AG20443 (cell line): ENCODE measurements around the gene ITGB2.
A peak's percentile ranks its signal among the peaks of the same experiment; 100 is the strongest.

Experiments used
- DNase-seq: peaks from one replicate; pipeline ENCODE4 v3.0.0; 2012; ENCODE audit warnings: low spot score, mixed read lengths

ITGB2 gene

GRCh38 chr21:44897326-44898010, 23.2 kb downstream of the ITGB2 start:
- no peak for DNase-seq

DNA sequence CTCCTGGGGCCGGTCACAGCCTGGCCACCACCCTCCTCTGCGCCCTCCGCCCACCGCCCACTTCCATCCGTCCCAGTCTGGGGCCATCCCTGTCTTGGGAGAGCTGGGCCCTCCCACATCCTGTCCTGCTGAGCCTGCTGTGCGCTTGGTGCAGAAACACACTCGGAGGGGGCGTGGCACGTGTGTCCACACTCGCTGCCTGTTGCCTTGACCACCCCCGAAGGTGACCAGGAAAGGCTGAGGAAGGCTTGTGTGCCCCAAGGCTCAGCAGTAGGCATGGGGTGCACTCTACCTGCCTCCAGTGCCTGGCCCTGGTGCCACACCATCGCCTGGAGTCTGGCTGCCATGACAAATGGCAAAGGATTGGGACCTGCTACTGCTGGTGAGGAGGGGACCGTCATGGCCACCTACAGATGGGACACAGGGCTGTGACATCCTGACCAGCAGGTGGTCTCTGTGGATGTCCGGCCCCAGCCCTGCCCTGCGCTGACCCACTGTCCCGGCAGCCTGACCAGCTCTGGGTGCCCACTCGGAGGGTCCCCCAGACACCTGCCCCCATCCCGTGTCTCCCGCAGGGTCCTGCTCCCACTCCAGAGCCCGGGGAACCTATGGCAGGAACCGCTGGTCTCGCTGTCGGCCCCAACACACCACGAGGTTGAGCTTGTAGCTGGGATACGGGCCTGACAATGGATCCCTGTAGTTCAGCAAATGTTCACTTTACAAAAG, 24.0 kb downstream of the ITGB2 start:
- no peak for DNase-seq

DNA sequence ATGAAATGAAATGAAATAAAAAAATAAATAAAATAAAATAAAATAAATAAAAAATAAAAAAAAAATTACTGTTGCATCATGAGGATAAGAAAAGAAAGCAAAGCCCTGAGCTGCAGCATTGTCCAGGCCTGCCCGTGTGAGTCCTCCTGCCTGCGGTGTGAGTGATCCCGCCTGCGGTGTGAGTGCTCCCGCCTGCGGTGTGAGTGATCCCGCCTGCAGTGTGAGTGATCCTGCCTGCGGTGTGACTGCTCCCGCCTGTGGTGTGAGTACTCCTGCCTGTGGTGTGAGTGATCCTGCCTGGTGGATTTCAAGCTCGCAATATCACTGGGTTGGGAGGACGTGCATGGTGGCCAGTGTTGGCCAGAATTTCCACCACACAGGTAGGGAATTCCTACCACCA, 24.8 kb downstream of the ITGB2 start:
- no peak for DNase-seq

DNA sequence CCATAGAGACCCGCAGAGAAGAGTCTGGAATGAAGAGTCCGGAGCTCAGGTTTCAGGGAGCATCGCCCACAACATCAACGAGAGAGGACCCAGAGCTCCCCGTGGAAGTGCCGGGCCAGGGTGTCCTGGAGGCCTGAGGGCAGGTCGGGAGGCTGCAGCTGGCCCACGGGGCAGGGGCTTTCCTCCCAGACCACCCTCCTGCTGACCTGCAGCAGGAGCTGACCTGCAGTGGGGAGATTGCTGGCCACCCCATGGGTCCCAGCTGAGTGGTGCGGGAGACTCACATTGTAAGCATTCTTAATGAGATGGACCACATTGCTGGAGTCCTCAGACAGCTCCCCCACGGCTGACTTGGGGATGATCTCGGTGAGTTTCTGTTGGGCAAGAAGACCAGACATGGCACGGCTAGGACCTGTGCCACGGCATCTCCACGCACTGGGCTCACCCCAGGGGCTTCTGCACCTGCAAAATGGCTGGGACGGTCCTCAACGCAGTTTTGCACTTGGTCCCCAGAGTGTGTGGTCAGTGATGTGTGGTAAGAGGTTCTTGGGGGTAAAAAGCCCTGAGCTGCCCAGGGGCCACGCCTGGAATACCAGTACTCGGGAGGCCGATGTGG, 25.9 kb downstream of the ITGB2 start:
- no peak for DNase-seq

DNA sequence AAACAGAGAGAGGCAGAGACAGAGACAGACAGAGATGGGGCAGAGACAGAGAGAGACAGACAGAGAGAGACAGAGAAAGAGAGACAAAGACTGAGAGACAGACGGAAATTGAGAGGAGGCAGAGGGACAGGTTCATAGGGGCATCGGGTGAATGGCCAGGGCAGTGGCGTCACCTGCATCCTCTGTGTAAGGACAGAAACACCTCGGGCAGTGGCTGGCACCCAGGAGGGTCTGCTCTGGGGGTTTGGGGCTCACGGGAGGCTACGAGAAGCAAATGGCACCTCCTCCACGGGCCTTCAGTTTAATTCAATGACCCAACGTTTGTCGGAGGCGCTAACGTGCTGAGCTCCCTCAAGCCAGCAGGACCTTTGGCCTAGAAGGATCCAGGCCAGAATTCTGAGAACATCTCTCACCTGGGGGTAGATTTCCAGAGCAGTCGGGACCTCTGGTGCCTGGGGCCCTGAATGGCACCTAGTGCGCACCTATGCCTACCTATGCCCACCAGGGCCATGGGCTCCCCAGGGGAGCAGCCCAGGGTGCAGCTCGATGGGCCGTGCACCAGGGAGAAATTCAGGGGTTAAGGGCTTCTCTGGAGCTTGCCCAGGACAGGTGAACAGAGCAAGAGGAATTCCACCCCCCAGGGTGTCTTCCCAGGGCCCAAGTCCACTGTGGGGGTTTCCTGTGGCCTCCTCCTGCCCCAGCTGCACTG, 26.6 kb downstream of the ITGB2 start:
- DNase-seq, result no peak

- DNase-seq, result no peak
Observed at GRCh38 chr21:44893278-44893556, 27.5 kb downstream of the ITGB2 start.

DNA sequence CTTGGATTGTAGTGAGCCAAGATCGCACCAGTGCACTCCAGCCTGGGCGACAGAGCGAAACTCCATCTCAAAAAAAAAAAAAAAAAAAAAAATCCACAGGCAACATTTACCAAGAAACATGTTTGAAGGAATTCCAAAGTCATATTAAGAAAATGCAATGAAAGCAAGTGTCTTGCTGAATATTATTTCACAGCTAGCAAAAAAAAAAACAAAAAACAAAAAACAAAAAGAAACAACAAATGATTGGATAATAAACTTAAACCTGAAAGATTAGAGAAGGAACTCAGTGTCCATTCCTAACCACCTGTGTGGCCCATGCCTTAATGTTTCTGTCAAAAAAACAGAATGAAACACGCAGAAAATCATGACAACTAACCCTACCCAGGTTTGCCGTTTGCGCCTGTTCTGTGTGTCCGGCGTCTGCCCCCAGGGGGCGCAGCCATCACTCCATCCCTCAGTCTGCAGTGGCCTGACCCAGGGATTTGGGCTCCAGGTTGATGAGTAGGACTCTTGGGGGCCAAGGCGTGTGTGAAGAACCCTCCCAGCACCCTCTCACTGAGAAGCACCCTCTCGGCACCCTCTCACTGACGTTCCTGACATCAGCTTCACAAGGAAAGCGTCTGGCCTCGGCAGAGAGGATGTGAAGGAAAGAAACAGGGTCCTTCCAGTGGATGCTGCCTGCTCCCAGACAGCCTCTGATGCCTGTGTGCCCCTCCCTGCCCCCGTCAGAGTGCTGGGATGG, 28.0 kb downstream of the ITGB2 start:
- peak; percentile 81 for DNase-seq

DNA sequence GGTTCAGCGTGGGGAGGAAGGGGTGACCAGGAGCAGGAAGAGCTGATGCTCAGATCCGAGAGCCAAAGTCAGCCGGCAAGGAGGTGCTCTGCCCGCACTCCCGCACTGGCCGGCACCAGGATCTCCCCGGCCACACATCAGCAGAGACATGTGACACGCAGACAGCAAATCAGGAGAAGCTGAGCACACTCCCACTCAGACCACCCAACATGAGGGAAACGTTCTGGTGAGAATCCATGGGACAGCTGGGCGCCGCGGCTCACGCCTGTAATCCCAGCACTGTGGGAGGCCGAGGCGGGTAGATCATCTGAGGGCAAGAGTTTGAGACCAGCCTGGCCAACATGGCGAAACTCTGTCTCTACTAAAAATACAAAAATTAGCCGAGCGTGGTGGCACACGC, 28.6 kb downstream of the ITGB2 start:
- no peak for DNase-seq

DNA sequence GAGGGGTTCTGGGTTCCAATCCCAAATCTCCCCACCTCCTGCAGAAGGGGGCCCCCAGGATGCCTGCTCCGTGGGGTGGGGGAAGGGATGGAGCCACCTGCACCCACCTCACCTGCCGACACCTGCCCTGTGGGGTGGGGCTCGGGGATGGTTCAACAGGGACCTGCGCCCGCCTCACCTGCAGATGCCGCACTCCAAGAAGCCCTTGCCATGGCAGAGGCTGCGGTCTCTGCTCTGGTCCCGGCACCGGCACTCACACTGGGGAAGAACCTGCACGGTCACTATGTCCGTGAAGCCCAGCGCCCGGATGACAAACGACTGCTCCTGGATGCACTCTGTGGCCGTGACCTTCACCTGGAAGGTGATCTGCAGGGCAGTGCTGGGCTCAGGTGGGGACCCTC, 29.1 kb downstream of the ITGB2 start:
- no peak for DNase-seq

DNA sequence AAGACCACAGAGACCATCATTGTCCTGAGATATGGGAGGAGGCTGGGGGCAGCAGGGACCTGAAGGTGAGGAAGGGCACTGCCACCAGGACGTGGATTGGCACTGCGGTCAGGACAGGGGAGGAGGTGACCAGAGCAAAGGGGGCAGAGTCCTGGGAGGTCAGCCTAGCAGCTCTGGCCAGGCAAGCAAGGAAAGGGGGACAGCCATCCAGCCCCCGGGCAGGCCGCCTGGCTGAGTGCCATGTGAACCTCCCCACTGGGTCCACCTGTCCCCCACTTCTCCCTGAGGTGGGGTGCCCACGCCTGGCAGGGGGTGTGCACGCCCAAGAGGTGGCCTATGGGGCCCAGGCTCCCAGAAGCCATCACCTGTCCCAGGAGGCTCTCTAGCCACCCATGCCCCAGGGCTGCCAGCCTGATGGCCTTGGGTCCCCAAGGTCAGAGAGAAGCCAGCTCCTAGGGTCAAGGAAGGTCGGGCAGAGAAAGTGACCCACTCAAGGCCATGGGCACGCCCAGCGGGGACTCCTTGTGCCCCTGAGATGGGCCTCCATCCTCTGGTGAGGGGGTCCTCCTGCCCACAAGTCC, 29.6 kb downstream of the ITGB2 start:
- DNase-seq, result no peak

DNA sequence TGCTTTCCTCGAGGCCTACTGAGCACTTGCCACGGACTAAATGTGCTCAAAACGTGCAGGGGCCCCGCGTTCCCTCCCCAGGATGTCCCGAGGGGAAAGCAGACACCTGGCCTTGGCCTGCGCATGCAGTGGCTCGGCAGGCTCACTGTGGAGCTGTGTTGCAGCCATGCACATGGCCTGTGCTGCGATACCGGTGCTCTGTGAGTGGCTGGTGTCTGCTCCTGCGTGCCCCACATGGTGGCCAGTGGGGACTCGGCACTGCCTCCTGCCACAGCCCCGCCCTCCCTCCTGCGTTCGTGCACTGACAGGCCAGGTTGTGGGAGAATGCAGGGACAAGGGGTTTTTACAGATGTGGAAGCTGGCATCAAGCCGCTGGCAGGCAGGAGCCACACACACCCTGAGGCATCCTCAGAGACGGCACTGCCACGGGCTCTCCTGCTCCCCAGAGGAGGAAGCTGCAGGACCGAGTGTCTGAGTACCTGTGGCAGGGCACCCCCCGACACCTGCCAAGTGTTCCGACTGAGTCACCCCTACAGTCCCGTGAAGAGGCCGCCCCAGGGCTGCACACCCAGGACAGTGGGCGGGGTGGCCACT, 30.3 kb downstream of the ITGB2 start:
- DNase-seq, result no peak

GRCh38 chr21:44889625-44890337, 30.9 kb downstream of the ITGB2 start:
- no peak for DNase-seq

GRCh38 chr21:44888581-44889550, 31.8 kb downstream of the ITGB2 start:
- DNase-seq, result no peak

DNA sequence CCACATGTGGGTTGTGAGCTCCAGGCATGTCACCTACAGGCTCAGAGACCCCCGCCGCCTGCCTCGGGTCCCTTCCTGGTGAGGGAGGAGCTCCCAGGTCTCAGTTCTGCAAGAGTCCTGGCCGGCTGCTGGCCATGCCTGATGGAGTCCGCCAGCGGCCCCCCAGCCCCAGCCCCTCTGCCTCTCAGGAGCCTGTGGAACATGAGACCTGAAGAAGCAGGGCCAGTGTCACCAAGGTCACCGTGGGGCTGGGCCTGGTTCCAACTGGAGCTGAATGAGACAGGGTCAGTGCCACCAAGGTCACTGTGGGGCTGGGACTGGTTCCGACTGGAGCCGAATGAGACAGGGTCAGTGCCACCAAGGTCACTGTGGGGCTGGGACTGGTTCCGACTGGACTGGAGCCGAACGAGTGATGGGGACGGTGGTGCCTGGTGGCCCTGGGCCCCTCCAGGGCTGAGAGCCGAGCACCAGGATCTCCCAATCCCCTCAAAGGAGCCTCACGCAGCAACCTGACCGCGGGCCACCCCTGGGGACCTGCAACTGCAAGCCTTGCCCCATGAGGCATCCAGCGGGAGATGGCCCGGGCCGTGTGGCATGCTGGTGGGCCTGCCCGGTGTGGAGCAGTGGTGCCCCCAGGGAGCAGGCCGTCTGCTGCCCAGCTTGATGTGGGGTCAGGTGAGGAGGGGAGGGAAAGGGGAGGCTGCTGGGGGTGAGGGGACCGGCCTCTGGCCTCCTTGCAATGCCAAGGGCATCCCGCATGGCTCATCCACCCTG, 32.7 kb downstream of the ITGB2 start:
- DNase-seq, result no peak

GRCh38 chr21:44887126-44887806, 33.4 kb downstream of the ITGB2 start:
- no peak for DNase-seq

DNA sequence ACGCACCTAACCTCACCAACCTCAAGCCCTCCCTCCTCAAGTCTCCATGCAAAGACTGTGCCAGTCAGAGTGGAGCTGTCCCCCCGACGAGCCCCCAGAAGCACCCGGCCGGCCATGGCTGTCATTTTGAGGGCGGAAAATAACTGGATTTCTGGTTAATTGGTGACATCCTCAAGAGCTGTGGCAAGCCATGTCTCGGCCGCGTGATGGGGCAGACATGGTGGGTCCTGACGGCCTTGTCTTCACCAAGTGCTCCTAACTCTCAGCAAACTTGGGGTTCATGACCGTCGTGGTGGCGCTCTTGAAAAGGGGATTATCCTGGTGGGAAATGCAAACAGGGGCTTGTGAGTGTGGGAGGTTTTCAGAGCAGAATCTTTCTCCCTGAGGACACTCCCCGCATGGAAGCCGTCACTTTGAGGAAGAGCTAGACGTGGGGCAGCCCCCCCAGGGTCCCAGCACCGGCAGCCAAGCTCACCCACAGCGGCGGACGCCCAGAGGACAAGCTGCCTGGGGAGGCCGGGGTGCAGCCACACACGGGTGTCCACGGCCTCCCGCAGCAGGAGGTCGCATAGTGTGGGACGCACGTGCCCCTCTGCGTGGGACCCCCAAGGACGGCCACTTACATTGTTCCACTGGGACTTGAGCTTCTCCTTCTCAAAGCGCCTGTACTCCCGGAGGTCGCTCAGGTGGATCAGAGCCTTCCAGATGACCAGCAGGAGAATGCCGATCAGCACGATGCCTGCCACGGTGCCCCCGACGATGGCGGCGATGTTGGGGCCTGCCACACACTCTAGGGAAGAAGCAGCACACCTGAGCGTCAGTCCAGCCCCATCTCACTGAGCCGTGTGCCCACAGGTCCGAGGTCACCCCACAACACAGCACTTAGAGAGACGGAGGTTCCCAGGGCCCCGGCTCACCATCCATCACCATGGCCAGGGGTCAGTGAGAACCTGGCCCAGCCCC, 34.3 kb downstream of the ITGB2 start:
- DNase-seq, result no peak

- DNase-seq, result no peak
Observed at GRCh38 chr21:44885615-44886014, 35.1 kb downstream of the ITGB2 start.
